K562 (cell line): ENCODE measurements around the gene LRRC26. TPM values are rescaled to one million over a fixed set of nuclear protein-coding genes. Genes with fewer than 3 reads are reported as not detected.
A peak's percentile ranks its signal among the peaks of the same experiment; 100 is the strongest.

Experiments
- AFF4 ChIP-seq: sonication (generic); formaldehyde crosslinking; IDR thresholded peaks from 2 replicates; pipeline ENCODE4 v1.8.0; 2023; ENCODE audit warnings: mild to moderate bottlenecking, missing genetic modification reagents
- ARID2 ChIP-seq: fragments of 450-650 bp; IDR thresholded peaks from 2 replicates; pipeline ENCODE4 v1.6.1; 2017; ENCODE audit warnings: antibody characterized with exemption, mild to moderate bottlenecking
- HNRNPLL ChIP-seq: fragments of 200-400 bp; formaldehyde crosslinking; IDR thresholded peaks from 2 replicates; pipeline ENCODE4 v1.6.1; 2017; ENCODE audit warnings: low read length, low read depth, mild to moderate bottlenecking; ENCODE audit not compliant: poor library complexity, severe bottlenecking
- HOXB6 ChIP-seq: fragments of 250-450 bp; sonication (Bioruptor Pico); IDR thresholded peaks from 2 replicates; pipeline ENCODE4 v1.5.1; 2022; ENCODE audit warnings: mild to moderate bottlenecking, borderline replicate concordance
- MAZ ChIP-seq, 2 experiments: fragments of 450-650 bp in 1 of 2; sonication (generic) in 1 of 2; formaldehyde crosslinking; IDR thresholded peaks in 1 of 2; conservative IDR thresholded peaks in 1 of 2; 2 replicates each; pipeline versions ENCODE4 v1.4.0 to v1.5.0; 2020; ENCODE audit warnings: mild to moderate bottlenecking in 1 of 2, missing genetic modification reagents in 1 of 2
- MCM3 ChIP-seq: fragments of 450-650 bp; IDR thresholded peaks from 2 replicates; pipeline ENCODE4 v1.6.1; 2016
- ZBTB9 ChIP-seq: fragments of 450-650 bp; formaldehyde crosslinking; IDR thresholded peaks from 2 replicates; pipeline ENCODE4 v1.4.0; 2020; ENCODE audit warnings: mild to moderate bottlenecking, moderate library complexity
- ZNF143 ChIP-seq: sonication (generic); formaldehyde crosslinking; IDR thresholded peaks from 2 replicates; pipeline ENCODE4 v1.9.0; 2022; ENCODE audit warnings: mild to moderate bottlenecking, missing genetic modification reagents
- ZNF318 ChIP-seq, 2 experiments: fragments of 450-650 bp; IDR thresholded peaks; 2 replicates each; pipeline ENCODE4 v1.6.1; 2016; ENCODE audit warnings: mild to moderate bottlenecking in 2 of 2, borderline replicate concordance in 1 of 2, low read depth in 1 of 2, moderate library complexity in 1 of 2
- polyA plus RNA-seq, 8 experiments: library from polyadenylated mRNA; depleted of rRNA in 4 of 8; stranded (reverse) in 5 of 8; unstranded in 3 of 8; fragments of >200 nt; fragmentation: Nextera tagmentation in 2 of 8; fragmentation: Illumina TruSeq in 1 of 8; extraction: Ambion mirVana in 2 of 8; extraction: Trizol in 1 of 8; gene quantifications; 2 replicates each; pipeline versions ENCODE4 v1.2.1 to v1.2.3, GENCODE V29; 2011 to 2014; ENCODE audit warnings: inconsistent platforms in 1 of 8, missing spikeins in 1 of 8
- total RNA-seq, 7 experiments: library from RNA; depleted of rRNA in 6 of 7; stranded (reverse); fragments of >200 nt in 6 of 7; fragmentation: Illumina TruSeq in 2 of 7; extraction: Trizol in 2 of 7; gene quantifications; 2 replicates each; pipeline versions ENCODE4 v1.2.1 to v1.2.3, GENCODE V29; 2011 to 2021; ENCODE audit warnings: low replicate concordance in 1 of 7
- TF ChIP-seq, protein P1 (sequence below): conservative IDR thresholded peaks from 2 replicates; pipeline ENCODE4 v1.6.1; 2011; ENCODE audit warnings: low read depth, mild to moderate bottlenecking, low read length; ENCODE audit not compliant: control insufficient read depth

The LRRC26 gene
- total and polyA plus RNA-seq, 9 of the 15 experiments (the other 6 are each of a cell fraction or from before 2014, with no cell fraction given): not detected

DNA sequence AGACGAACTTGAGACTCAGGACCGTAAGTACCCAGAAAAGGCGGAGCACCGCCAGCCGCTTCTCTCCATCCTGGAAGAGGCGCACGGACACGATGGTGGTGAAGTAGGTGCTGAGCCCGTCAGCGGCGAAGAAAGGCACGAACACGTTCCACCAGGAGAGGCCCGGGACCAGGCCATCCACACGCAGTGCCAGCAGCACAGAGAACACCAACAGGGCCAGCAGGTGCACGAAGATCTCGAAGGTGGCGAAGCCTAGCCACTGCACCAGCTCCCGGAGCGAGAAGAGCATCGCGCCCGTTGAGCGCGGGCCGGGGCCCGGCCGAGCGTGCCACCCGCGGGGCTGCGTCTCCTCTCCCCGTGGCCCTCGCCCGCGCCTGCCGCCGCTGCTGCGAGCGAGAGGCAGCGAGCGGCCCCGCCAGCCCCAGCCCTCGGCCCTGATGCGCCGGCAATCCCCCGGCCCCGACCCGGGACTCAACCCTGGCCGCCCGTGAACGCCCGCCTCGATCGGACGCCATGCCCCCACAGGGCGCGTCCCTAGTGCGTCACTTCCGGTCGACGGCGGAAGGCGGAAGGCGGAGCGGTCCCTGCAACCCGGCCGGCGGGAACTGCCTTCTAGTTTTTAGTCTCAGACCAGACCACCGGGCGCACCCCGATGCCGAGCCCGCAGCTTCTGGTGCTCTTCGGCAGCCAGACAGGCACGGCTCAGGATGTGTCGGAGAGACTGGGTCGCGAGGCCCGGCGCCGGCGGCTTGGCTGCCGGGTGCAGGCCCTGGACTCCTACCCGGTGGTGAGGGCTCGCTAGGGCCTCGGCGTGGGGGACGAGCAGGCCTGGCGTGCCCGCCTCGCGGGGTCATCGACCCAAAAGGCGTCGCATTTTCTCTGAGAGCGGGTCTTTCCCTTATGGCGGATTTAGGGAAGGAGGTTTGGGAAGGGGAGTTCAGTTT lies 35.5 kb upstream of the LRRC26 start, which contains the start of the genes NDOR1 and TMEM203 (continued):
- TF ChIP-seq ZNF318 (IDR thresholded peaks at IDR 0.05; ENCODE audit: borderline replicate concordance in 1 of 2, low read depth in 1 of 2) (no peak), HOXB6 (CRISPR knock-in tag) (no peak), AFF4 (CRISPR knock-in tag) (no peak; the same call in 1 of the 2 replicates), ZNF143 (CRISPR knock-in tag) (no peak), ARID2 (no peak), MCM3 (no peak), ZBTB9 (0 out of 2 replicates have a peak, but pooled peaks have one; percentile 31), HNRNPLL (no peak), MAZ (CRISPR knock-in tag; conservative IDR thresholded peaks at IDR 0.05 in 1 of 2, IDR thresholded peaks at IDR 0.05 in 1 of 2) (peak; percentile 86)
- TF ChIP-seq, protein P1, sequence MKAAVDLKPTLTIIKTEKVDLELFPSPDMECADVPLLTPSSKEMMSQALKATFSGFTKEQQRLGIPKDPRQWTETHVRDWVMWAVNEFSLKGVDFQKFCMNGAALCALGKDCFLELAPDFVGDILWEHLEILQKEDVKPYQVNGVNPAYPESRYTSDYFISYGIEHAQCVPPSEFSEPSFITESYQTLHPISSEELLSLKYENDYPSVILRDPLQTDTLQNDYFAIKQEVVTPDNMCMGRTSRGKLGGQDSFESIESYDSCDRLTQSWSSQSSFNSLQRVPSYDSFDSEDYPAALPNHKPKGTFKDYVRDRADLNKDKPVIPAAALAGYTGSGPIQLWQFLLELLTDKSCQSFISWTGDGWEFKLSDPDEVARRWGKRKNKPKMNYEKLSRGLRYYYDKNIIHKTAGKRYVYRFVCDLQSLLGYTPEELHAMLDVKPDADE: peak; percentile 80; the same call in 1 of the 2 replicates
